ENCODE results near the gene METTL25B. TPM values are rescaled to one million over a fixed set of nuclear protein-coding genes. Genes with fewer than 3 reads are reported as not detected.

METTL25B gene
- total and polyA plus RNA-seq, 2 of the 13 experiments (the other 11 are each of a cell fraction or from before 2014, with no cell fraction given) = 11.9 to 24.0 TPM

DNA sequence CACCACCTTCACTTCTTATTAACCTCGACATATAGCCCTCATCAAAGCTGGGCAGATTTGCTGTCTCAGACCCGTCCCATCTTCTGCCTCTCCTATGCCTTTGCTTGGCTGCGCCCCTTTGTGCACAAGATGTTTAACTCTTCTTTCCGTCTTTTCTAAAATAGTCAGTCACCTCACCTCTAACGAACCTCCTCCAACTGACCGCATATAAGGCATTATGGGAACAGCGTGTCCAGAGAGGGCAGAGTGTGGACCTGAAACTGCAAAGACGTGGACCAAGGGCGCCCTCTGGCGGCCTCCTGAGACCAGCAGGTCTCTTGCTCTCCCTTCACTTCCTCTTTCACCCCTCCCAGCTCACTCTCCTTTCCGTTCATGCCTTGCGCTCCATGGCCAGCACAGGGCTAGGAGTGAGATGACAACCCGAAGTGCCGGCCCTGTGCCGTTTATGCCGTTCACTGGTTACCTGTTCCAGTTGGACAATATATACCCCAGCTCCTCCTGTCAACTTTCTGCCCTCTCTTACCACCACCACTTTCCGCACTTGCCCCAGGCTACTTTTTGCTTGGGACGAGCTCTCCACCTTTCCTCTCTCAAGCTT is 2.5 kb upstream of the METTL25B start (continued):
- TF ChIP-seq PTBP1 (IDR thresholded peaks at IDR 0.05; ENCODE audit: low read depth, low read length, poor library complexity, severe bottlenecking) (no peak), ZNF350 (CRISPR knock-in tag; IDR thresholded peaks at IDR 0.05; ENCODE audit: borderline replicate concordance, low read depth) (peak; percentile 61; the same call in 1 of the 2 replicates), ZNF563 (CRISPR knock-in tag; IDR thresholded peaks at IDR 0.05) (no peak), THAP11 (CRISPR knock-in tag; IDR thresholded peaks at IDR 0.05) (peak; percentile 82), ZNF720 (CRISPR knock-in tag; IDR thresholded peaks at IDR 0.05) (no peak), MBD4 (IDR thresholded peaks at IDR 0.05; ENCODE audit: borderline replicate concordance, low read length) (no peak), ISX (CRISPR knock-in tag; conservative IDR thresholded peaks at IDR 0.05) (no peak), MTF1 (CRISPR knock-in tag; IDR thresholded peaks at IDR 0.05) (no peak), SAP130 (CRISPR knock-in tag; IDR thresholded peaks at IDR 0.05; ENCODE audit: low read depth) (peak; percentile 65; the same call in 1 of the 2 replicates), ZNF225 (CRISPR knock-in tag; IDR thresholded peaks at IDR 0.05) (no peak), RAD21 (CRISPR knock-in tag; IDR thresholded peaks at IDR 0.05) (peak; percentile 92), GTF3A (CRISPR knock-in tag; conservative IDR thresholded peaks at IDR 0.05) (no peak)
- TF ChIP-seq, protein P1, sequence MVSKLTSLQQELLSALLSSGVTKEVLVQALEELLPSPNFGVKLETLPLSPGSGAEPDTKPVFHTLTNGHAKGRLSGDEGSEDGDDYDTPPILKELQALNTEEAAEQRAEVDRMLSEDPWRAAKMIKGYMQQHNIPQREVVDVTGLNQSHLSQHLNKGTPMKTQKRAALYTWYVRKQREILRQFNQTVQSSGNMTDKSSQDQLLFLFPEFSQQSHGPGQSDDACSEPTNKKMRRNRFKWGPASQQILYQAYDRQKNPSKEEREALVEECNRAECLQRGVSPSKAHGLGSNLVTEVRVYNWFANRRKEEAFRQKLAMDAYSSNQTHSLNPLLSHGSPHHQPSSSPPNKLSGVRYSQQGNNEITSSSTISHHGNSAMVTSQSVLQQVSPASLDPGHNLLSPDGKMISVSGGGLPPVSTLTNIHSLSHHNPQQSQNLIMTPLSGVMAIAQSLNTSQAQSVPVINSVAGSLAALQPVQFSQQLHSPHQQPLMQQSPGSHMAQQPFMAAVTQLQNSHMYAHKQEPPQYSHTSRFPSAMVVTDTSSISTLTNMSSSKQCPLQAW (CRISPR knock-in tag; IDR thresholded peaks at IDR 0.05) = peak; percentile 77
- TF ChIP-seq, protein P2, sequence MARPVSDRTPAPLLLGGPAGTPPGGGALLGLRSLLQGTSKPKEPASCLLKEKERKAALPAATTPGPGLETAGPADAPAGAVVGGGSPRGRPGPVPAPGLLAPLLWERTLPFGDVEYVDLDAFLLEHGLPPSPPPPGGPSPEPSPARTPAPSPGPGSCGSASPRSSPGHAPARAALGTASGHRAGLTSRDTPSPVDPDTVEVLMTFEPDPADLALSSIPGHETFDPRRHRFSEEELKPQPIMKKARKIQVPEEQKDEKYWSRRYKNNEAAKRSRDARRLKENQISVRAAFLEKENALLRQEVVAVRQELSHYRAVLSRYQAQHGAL (CRISPR knock-in tag; IDR thresholded peaks at IDR 0.05; ENCODE audit: not compliant biosample characterization) = no peak
- TF ChIP-seq, protein P3, sequence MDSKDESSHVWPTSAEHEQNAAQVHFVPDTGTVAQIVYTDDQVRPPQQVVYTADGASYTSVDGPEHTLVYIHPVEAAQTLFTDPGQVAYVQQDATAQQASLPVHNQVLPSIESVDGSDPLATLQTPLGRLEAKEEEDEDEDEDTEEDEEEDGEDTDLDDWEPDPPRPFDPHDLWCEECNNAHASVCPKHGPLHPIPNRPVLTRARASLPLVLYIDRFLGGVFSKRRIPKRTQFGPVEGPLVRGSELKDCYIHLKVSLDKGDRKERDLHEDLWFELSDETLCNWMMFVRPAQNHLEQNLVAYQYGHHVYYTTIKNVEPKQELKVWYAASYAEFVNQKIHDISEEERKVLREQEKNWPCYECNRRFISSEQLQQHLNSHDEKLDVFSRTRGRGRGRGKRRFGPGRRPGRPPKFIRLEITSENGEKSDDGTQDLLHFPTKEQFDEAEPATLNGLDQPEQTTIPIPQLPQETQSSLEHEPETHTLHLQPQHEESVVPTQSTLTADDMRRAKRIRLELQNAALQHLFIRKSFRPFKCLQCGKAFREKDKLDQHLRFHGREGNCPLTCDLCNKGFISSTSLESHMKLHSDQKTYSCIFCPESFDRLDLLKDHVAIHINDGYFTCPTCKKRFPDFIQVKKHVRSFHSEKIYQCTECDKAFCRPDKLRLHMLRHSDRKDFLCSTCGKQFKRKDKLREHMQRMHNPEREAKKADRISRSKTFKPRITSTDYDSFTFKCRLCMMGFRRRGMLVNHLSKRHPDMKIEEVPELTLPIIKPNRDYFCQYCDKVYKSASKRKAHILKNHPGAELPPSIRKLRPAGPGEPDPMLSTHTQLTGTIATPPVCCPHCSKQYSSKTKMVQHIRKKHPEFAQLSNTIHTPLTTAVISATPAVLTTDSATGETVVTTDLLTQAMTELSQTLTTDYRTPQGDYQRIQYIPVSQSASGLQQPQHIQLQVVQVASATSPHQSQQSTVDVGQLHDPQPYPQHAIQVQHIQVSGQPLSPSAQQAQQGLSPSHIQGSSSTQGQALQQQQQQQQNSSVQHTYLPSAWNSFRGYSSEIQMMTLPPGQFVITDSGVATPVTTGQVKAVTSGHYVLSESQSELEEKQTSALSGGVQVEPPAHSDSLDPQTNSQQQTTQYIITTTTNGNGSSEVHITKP (CRISPR knock-in tag; IDR thresholded peaks at IDR 0.05; ENCODE audit: low read depth) = no peak
- TF ChIP-seq, protein P4, sequence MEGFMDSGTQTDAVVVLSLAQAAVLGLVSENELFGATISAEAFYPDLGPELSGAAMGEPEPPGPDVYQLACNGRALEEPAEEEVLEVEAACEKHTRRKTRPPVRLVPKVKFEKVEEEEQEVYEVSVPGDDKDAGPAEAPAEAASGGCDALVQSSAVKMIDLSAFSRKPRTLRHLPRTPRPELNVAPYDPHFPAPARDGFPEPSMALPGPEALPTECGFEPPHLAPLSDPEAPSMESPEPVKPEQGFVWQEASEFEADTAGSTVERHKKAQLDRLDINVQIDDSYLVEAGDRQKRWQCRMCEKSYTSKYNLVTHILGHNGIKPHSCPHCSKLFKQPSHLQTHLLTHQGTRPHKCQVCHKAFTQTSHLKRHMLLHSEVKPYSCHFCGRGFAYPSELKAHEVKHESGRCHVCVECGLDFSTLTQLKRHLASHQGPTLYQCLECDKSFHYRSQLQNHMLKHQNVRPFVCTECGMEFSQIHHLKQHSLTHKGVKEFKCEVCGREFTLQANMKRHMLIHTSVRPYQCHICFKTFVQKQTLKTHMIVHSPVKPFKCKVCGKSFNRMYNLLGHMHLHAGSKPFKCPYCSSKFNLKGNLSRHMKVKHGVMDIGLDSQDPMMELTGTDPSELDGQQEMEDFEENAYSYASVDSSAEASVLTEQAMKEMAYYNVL (CRISPR knock-in tag; IDR thresholded peaks at IDR 0.05; ENCODE audit: borderline replicate concordance) = no peak
- TF ChIP-seq, protein P5, sequence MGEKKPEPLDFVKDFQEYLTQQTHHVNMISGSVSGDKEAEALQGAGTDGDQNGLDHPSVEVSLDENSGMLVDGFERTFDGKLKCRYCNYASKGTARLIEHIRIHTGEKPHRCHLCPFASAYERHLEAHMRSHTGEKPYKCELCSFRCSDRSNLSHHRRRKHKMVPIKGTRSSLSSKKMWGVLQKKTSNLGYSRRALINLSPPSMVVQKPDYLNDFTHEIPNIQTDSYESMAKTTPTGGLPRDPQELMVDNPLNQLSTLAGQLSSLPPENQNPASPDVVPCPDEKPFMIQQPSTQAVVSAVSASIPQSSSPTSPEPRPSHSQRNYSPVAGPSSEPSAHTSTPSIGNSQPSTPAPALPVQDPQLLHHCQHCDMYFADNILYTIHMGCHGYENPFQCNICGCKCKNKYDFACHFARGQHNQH (CRISPR knock-in tag; IDR thresholded peaks at IDR 0.05) = peak; percentile 37; the same call in 1 of the 2 replicates

Measured in HepG2 (cell line).